Activated T-helper 2 cell treated with anti-CD3 and anti-CD28 coated beads, Interferon-gamma antibody, Interleukin-2, Interleukin-4, amounts not matched to agents 10 μg/mL and 5 μg/mL and 100 μg/mL, durations not matched to agents 14 hours and 24 hours and 36 hours (primary cell): Measurements from ENCODE around the gene COL8A1. TPM values are rescaled to one million over a fixed set of nuclear protein-coding genes. Genes with fewer than 3 reads are reported as not detected.

ENCODE experiments used
- DNase-seq: peaks from one replicate; pipeline ENCODE4 v3.0.0; 2021; ENCODE audit warnings: low spot score
- H3K27ac Mint-ChIP-seq: one replicate; pipeline ENCODE4 v1.8.0; 2021; ENCODE audit warnings: mixed read lengths
- H3K27me3 Mint-ChIP-seq: one replicate; pipeline ENCODE4 v1.8.0; 2021; ENCODE audit warnings: low read depth, mixed read lengths
- H3K36me3 Mint-ChIP-seq: one replicate; pipeline ENCODE4 v1.8.0; 2021; ENCODE audit warnings: low read depth, mixed read lengths
- H3K4me1 Mint-ChIP-seq: one replicate; pipeline ENCODE4 v1.8.0; 2021; ENCODE audit warnings: low read depth, mixed read lengths
- H3K4me3 Mint-ChIP-seq: one replicate; pipeline ENCODE4 v1.8.0; 2021; ENCODE audit warnings: low read depth, mild to moderate bottlenecking, moderate library complexity, mixed read lengths
- H3K9me3 Mint-ChIP-seq: one replicate; pipeline ENCODE4 v1.8.0; 2021; ENCODE audit warnings: mixed read lengths
- intact Hi-C: fragments of 100-400 bp; cut with micrococcal nuclease; formaldehyde crosslinking; loops from one replicate; pipeline ENCODE4 v1.15.1; 2023
- total RNA-seq: library from RNA; stranded (reverse); gene quantifications from 2 replicates; pipeline ENCODE4 v1.2.3, GENCODE V29; 2022

COL8A1 gene
- total RNA-seq, 1 donor from 2014 or later: not detected

DNA sequence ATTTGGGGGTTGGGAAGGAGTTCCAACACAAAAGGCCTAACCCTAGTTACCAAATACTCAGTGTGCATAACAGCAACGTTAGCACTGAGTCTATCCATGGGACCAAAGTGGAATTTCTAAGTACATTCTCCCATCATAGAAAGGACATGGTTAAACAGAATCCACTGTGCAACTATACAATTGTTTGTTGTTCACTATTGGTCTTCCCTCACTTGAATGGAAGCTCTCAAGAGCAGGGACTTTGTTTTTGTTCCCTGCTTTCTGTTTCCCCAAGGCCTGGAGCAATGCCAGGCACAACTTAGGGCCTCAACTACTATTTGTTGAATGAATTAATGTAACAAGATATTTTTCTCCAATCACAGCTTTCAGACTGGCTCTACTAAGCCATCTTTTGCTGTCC, 25.6 kb downstream of the COL8A1 start:
- intact Hi-C loops: no loop called here
- Mint-ChIP-seq H3K4me1 (no peaks in the 10 kb centered on the region), H3K36me3 (no peaks in the 10 kb centered on the region)

DNA sequence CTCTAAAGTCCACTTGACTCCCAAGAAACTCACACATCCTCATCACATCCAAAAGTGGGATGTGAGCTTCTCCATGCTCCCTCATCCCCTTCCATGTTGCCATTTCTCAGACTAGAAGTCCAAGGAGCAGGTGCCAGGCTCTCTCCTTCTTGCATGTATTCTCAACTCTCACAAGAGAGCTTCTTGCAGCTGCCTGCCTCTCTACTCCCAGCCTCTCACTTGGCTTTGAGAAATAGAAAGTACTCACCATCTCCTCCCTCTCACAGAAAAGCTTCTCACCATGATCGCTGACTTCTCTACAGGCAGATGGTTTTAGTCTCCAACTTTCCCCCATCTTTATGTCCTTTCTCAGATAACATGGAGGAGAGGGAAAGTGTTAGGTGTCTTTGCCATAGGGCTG, 26.6 kb downstream of the COL8A1 start:
- DNase-seq: no peak
- intact Hi-C loops: no loop called here
- no peak overlapping the region for H3K4me3 Mint-ChIP-seq
- no peaks in the 10 kb centered on the region for H3K9me3 Mint-ChIP-seq
- H3K27ac Mint-ChIP-seq: no peak overlapping the region
- no peaks in the 10 kb centered on the region for H3K36me3 Mint-ChIP-seq
- H3K4me1 Mint-ChIP-seq: no peaks in the 10 kb centered on the region
- peaks cover 6% of the 10 kb centered on the region for H3K27me3 Mint-ChIP-seq

More for the DNA sequence above, 25.6 kb downstream of the COL8A1 start:
- no peak for DNase-seq
- Mint-ChIP-seq H3K9me3 (no peaks in the 10 kb centered on the region), H3K27me3 (peaks cover 6% of the 10 kb centered on the region), H3K27ac (no peak overlapping the region), H3K4me3 (no peak overlapping the region)

DNA sequence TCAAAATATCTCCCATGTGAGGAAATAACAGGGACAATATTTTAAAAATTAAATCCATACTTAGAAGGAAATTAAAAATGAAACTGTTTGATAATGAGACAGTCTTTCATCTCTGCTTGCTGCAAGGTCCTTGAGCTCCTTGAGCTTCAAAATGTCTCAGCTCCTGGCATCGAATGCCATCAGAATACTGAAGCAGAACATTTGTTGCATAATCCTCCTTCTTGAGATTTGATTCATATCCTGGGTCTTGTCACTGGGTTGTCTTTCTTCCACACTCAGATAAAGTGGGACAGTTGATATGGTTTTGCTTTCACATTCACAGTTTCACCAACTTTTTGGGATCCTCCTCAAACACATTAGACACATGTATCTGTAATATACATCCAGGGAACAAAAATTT, 27.8 kb downstream of the COL8A1 start:
- no peaks in the 10 kb centered on the region for H3K36me3 Mint-ChIP-seq
- intact Hi-C loops: no loop called here
- no peak overlapping the region for H3K4me3 Mint-ChIP-seq
- no peak overlapping the region for H3K27ac Mint-ChIP-seq
- H3K27me3 Mint-ChIP-seq: peaks cover 6% of the 10 kb centered on the region
- no peaks in the 10 kb centered on the region for H3K9me3 Mint-ChIP-seq
- DNase-seq: no peak
- no peaks in the 10 kb centered on the region for H3K4me1 Mint-ChIP-seq

DNA sequence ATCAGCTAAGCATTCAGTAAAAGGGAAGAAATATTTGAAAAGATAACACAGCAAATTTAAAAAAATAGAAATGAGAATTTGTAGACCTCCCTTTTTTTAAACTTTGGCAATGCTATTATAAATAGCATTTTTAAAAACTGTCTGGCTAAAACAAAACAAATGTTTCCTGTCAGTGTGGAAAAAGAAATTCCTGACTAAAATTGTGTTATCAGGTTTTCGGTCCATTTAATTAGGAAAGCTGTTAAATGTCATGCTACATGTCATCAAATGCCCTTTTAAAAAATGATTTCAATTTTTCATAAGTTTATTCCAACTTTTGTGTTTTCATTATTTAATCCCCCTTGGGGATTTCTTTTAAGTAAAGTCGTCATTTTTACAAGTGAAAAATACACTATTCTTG, 29.6 kb downstream of the COL8A1 start:
- intact Hi-C loops: no loop called here
- Mint-ChIP-seq H3K27me3 (peaks cover 8% of the 10 kb centered on the region), H3K36me3 (no peaks in the 10 kb centered on the region), H3K4me3 (no peak overlapping the region), H3K9me3 (no peaks in the 10 kb centered on the region), H3K4me1 (no peaks in the 10 kb centered on the region), H3K27ac (no peak overlapping the region)
- DNase-seq: no peak

DNA sequence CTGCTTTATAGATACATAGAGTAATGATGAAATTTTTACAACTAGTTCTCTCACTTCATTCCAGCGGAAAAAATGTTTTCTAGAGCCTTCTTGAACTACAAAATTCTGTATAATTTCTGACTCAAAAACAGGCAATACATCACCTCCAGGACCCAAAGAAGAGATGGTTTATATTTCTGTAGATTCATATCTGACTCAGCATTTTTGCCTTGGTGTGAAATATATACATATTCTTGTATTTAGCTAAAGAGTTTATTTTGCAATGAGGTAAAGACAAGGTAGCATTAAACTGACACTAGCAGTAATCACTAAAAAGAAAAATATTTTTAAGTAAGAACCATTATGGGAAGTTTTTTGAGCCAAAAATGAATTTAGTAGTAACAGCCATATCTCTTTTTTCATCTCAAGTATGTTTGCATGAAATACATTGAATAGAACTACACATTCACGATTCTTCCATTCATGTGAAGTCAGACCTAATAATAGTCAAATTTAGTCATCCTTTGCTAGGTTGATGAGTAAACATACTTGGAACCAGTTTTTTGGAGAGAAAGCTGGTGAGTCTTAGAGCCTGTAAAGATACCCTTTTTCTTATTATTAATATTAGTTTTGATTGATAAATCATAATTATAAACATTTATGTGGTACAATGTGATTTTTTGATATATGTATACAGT, 31.6 kb downstream of the COL8A1 start:
- intact Hi-C loops: no loop called here
- Mint-ChIP-seq H3K9me3 (no peaks in the 10 kb centered on the region), H3K36me3 (no peaks in the 10 kb centered on the region), H3K27me3 (peaks cover 9% of the 10 kb centered on the region), H3K27ac (no peak overlapping the region), H3K4me1 (no peaks in the 10 kb centered on the region), H3K4me3 (no peak overlapping the region)
- no peak for DNase-seq

DNA sequence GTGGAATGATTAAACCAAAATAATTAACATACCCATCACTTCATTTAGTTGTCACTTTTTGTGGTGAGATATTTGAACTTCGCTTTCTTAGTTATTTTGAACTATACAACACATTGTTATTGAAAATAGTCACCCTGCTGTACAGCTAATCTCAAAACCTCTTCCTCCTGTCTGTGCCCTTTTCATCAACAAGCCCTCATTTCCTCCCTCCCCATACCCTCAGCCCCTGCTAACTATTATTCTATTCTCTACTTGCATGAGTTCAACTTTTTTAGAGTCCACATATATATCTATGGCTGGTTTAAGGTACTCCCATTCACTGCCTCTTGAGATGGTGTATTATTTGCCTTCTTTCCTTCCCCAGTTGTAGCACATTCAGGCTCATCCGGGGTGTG, 32.2 kb downstream of the COL8A1 start:
- H3K27ac Mint-ChIP-seq: no peak overlapping the region
- no peaks in the 10 kb centered on the region for H3K36me3 Mint-ChIP-seq
- no peaks in the 10 kb centered on the region for H3K9me3 Mint-ChIP-seq
- intact Hi-C loops: no loop called here
- H3K27me3 Mint-ChIP-seq: peaks cover 9% of the 10 kb centered on the region
- DNase-seq: no peak
- no peak overlapping the region for H3K4me3 Mint-ChIP-seq
- H3K4me1 Mint-ChIP-seq: no peaks in the 10 kb centered on the region

- H3K9me3 Mint-ChIP-seq: no peaks in the 10 kb centered on the region
These were observed 35.8 kb downstream of the COL8A1 start for GRCh38 chr3:99674086-99674789.

DNA sequence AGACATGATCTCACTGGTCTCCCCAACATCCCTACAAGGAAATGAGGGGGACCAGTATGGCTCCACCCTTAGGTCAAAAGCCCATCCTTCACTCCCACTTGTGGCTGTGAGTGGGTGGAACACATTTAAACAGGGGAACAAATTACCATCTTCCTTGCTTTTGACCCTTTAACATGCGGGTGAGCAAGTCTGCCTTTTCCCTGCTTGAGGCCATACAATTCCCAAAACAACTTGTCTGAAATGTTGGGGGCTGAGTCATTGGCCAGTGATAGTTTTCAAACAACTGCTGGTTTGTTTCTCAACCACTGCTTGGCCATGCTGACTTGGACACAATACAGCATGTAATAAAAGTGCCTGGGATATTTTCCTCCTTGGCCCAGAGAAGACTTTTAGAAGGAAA, 39.6 kb downstream of the COL8A1 start:
- H3K36me3 Mint-ChIP-seq: no peaks in the 10 kb centered on the region
- no peaks in the 10 kb centered on the region for H3K4me1 Mint-ChIP-seq
- no peak overlapping the region for H3K4me3 Mint-ChIP-seq
- intact Hi-C loops: no loop called here
- no peaks in the 10 kb centered on the region for H3K9me3 Mint-ChIP-seq
- no peak for DNase-seq
- no peak overlapping the region for H3K27ac Mint-ChIP-seq
- peaks cover 3% of the 10 kb centered on the region for H3K27me3 Mint-ChIP-seq

More at GRCh38 chr3:99674086-99674789, 35.8 kb downstream of the COL8A1 start:
- Mint-ChIP-seq H3K36me3 (no peaks in the 10 kb centered on the region), H3K27me3 (peaks cover 6% of the 10 kb centered on the region), H3K4me3 (no peak overlapping the region), H3K27ac (no peak overlapping the region), H3K4me1 (no peaks in the 10 kb centered on the region)
- intact Hi-C loops: no loop called here
- no peak for DNase-seq

GRCh38 chr3:99678896-99679295, 40.5 kb downstream of the COL8A1 start:
- intact Hi-C loops: no loop called here
- Mint-ChIP-seq H3K27ac (no peak overlapping the region), H3K9me3 (no peaks in the 10 kb centered on the region), H3K4me1 (no peaks in the 10 kb centered on the region), H3K36me3 (no peaks in the 10 kb centered on the region), H3K27me3 (peaks cover 3% of the 10 kb centered on the region), H3K4me3 (no peak overlapping the region)
- DNase-seq: no peak

DNA sequence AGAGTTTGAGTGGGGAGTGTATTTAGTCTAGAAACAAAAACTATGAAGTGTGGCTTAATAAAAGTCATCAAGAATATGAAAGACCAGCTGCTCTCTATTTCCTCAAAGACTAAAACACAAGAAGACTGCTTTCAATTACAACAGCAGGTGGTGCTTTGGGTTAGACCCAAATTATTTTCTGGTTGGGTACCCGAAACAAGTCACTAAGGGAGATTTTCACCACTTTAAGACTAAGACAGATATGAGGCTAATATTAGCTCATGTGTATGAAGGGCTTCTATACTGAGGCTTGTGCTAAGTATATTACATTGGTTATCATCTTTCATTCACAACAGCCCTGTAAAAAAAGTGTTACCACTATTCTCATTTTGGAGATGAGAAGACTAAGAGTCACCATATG, 43.1 kb downstream of the COL8A1 start:
- intact Hi-C loops: no loop called here

GRCh38 chr3:99681976-99682375, 43.6 kb downstream of the COL8A1 start:
- Mint-ChIP-seq H3K27ac (no peak overlapping the region), H3K4me1 (no peaks in the 10 kb centered on the region), H3K36me3 (no peaks in the 10 kb centered on the region), H3K27me3 (peaks cover 4% of the 10 kb centered on the region), H3K9me3 (no peaks in the 10 kb centered on the region), H3K4me3 (no peak overlapping the region)
- intact Hi-C loops: no loop called here
- DNase-seq: no peak

More for the DNA sequence above, 43.1 kb downstream of the COL8A1 start:
- Mint-ChIP-seq H3K9me3 (no peaks in the 10 kb centered on the region), H3K36me3 (no peaks in the 10 kb centered on the region), H3K27ac (no peak overlapping the region), H3K27me3 (peaks cover 4% of the 10 kb centered on the region), H3K4me3 (no peak overlapping the region), H3K4me1 (no peaks in the 10 kb centered on the region)
- DNase-seq: no peak

DNA sequence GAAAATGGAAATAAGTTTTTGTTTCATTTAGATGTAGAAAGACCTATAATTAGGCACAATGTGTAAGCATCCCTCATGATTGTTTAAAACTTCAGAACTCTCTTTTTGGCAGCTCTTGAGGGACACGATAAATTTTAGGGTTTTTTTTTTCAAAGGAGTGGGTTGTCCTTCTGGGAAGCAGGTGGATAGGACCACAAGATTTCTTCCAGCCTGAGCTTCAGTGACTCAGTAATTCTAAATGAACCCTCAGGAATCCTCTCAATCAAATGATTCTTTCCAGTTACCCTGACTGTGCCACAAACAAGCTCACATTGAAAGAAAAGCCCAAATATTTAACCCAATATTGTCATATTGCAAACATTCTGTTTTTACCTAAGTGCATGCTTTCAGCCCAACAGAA, 45.1 kb downstream of the COL8A1 start:
- intact Hi-C loops: no loop called here
- Mint-ChIP-seq H3K4me3 (no peak overlapping the region), H3K27ac (no peak overlapping the region), H3K36me3 (no peaks in the 10 kb centered on the region), H3K27me3 (peaks cover 4% of the 10 kb centered on the region), H3K9me3 (no peaks in the 10 kb centered on the region), H3K4me1 (no peaks in the 10 kb centered on the region)
- no peak for DNase-seq

GRCh38 chr3:99683876-99684275, 45.5 kb downstream of the COL8A1 start:
- H3K36me3 Mint-ChIP-seq: no peaks in the 10 kb centered on the region
- DNase-seq: no peak

More at GRCh38 chr3:99683876-99684275, 45.5 kb downstream of the COL8A1 start:
- Mint-ChIP-seq H3K27me3 (peaks cover 6% of the 10 kb centered on the region), H3K4me3 (no peak overlapping the region), H3K9me3 (no peaks in the 10 kb centered on the region), H3K4me1 (no peaks in the 10 kb centered on the region), H3K27ac (no peak overlapping the region)
- intact Hi-C loops: no loop called here
